WTC11 (cell line): Measurements from ENCODE around the gene MPP1. TPM values are rescaled to one million over a fixed set of nuclear protein-coding genes. Genes with fewer than 3 reads are reported as not detected.

Experiments
- ATAC-seq: fragments of 200-7000 bp; cut with Tn5 transposase; 2 replicates; pipeline ENCODE4 v1.10.0; 2021; ENCODE audit warnings: mild to moderate bottlenecking, moderate library complexity
- CTCF ChIA-PET: fragments of 300-600 bp; sonication (Branson Sonifier 250); formaldehyde crosslinking; loops from one replicate; lab custom pipeline; 2021; ENCODE audit warnings: antibody characterized with exemption; lab: Charles Lee
- POLR2A ChIA-PET: fragments of 350-600 bp; sonication (Branson Sonifier 250); formaldehyde crosslinking; loops from one replicate; lab custom pipeline; 2021; ENCODE audit warnings: antibody characterized with exemption; lab: Charles Lee
- DNase-seq: peaks from one replicate; pipeline ENCODE4 v3.0.0; 2021; ENCODE audit warnings: low spot score
- H3K27ac Mint-ChIP-seq: 2 replicates; pipeline ENCODE4 v1.8.0; 2021; ENCODE audit warnings: mixed read lengths
- H3K27me3 Mint-ChIP-seq: 2 replicates; pipeline ENCODE4 v1.8.0; 2021; ENCODE audit warnings: low read depth, mild to moderate bottlenecking, moderate library complexity, mixed read lengths
- H3K36me3 Mint-ChIP-seq: 2 replicates; pipeline ENCODE4 v1.8.0; 2021; ENCODE audit warnings: mixed read lengths
- H3K4me1 Mint-ChIP-seq: 2 replicates; pipeline ENCODE4 v1.8.0; 2022; ENCODE audit warnings: mixed read lengths
- H3K4me3 Mint-ChIP-seq: 2 replicates; pipeline ENCODE4 v1.8.0; 2021; ENCODE audit warnings: mild to moderate bottlenecking, moderate library complexity, mixed read lengths
- H3K9me3 Mint-ChIP-seq: 2 replicates; pipeline ENCODE4 v1.8.0; 2021; ENCODE audit warnings: mixed read lengths
- ARID4B ChIP-seq: sonication (generic); formaldehyde crosslinking; IDR thresholded peaks from 2 replicates; pipeline ENCODE4 v1.8.0; 2023; ENCODE audit warnings: missing genetic modification reagents, mild to moderate bottlenecking, borderline replicate concordance
- CREB1 ChIP-seq: sonication (generic); formaldehyde crosslinking; IDR thresholded peaks from 2 replicates; pipeline ENCODE4 v1.8.0; 2023; ENCODE audit warnings: mild to moderate bottlenecking, missing genetic modification reagents
- CREM ChIP-seq: sonication (generic); formaldehyde crosslinking; IDR thresholded peaks from 2 replicates; pipeline ENCODE4 v1.8.1; 2022; ENCODE audit warnings: mild to moderate bottlenecking, missing genetic modification reagents, moderate library complexity
- E2F4 ChIP-seq: sonication (generic); formaldehyde crosslinking; IDR thresholded peaks from 2 replicates; pipeline ENCODE4 v1.8.1; 2022; ENCODE audit warnings: low read depth, mild to moderate bottlenecking, moderate library complexity, missing genetic modification reagents, borderline replicate concordance
- ETV6 ChIP-seq: sonication (generic); formaldehyde crosslinking; IDR thresholded peaks from 2 replicates; pipeline ENCODE4 v1.8.1; 2022; ENCODE audit warnings: mild to moderate bottlenecking, missing genetic modification reagents
- FOXJ3 ChIP-seq: sonication (generic); formaldehyde crosslinking; IDR thresholded peaks from 2 replicates; pipeline ENCODE4 v1.9.0; 2021; ENCODE audit warnings: missing genetic modification reagents, mild to moderate bottlenecking, borderline replicate concordance
- FOXP4 ChIP-seq: sonication (generic); formaldehyde crosslinking; IDR thresholded peaks from 2 replicates; pipeline ENCODE4 v1.8.0; 2022; ENCODE audit warnings: mild to moderate bottlenecking, missing genetic modification reagents
- IRF1 ChIP-seq: sonication (generic); formaldehyde crosslinking; IDR thresholded peaks from 2 replicates; pipeline ENCODE4 v1.8.0; 2023; ENCODE audit warnings: missing genetic modification reagents
- JUN ChIP-seq: sonication (generic); formaldehyde crosslinking; IDR thresholded peaks from 2 replicates; pipeline ENCODE4 v1.8.0; 2023; ENCODE audit warnings: mild to moderate bottlenecking, missing genetic modification reagents
- MYBL2 ChIP-seq: sonication (generic); formaldehyde crosslinking; IDR thresholded peaks from 2 replicates; pipeline ENCODE4 v1.8.1; 2023; ENCODE audit warnings: mild to moderate bottlenecking, moderate library complexity, missing genetic modification reagents
- NFYB ChIP-seq: sonication (generic); formaldehyde crosslinking; conservative IDR thresholded peaks from 2 replicates; pipeline ENCODE4 v1.8.0; 2022; ENCODE audit warnings: low read depth, missing genetic modification reagents
- NR2C2 ChIP-seq: sonication (generic); formaldehyde crosslinking; IDR thresholded peaks from 2 replicates; pipeline ENCODE4 v1.8.0; 2022; ENCODE audit warnings: mild to moderate bottlenecking, missing genetic modification reagents
- TEAD1 ChIP-seq: sonication (generic); formaldehyde crosslinking; IDR thresholded peaks from 2 replicates; pipeline ENCODE4 v1.8.0; 2022; ENCODE audit warnings: mild to moderate bottlenecking, missing genetic modification reagents
- ZNF396 ChIP-seq: fragments of 250-450 bp; sonication (Bioruptor Pico); IDR thresholded peaks from 2 replicates; pipeline ENCODE4 v1.8.0; 2021; ENCODE audit warnings: mild to moderate bottlenecking, moderate library complexity, borderline replicate concordance
- ZNF423 ChIP-seq: fragments of 250-450 bp; sonication (Bioruptor Pico); IDR thresholded peaks from 2 replicates; pipeline ENCODE4 v2.1.2; 2022; ENCODE audit warnings: mild to moderate bottlenecking, moderate library complexity
- ZSCAN18 ChIP-seq: fragments of 250-450 bp; sonication (Bioruptor Pico); IDR thresholded peaks from 2 replicates; pipeline ENCODE4 v2.1.2; 2022; ENCODE audit warnings: mild to moderate bottlenecking, moderate library complexity
- total RNA-seq: library from RNA; stranded (reverse); gene quantifications from 3 replicates; pipeline ENCODE4 v1.2.3, GENCODE V29; 2021
- TF ChIP-seq, protein P1 (sequence below): sonication (generic); formaldehyde crosslinking; IDR thresholded peaks from 2 replicates; pipeline ENCODE4 v1.8.0; 2022; ENCODE audit warnings: mild to moderate bottlenecking, missing genetic modification reagents
- TF ChIP-seq, protein P2 (sequence below): sonication (generic); formaldehyde crosslinking; IDR thresholded peaks from 2 replicates; pipeline ENCODE4 v1.8.1; 2022; ENCODE audit warnings: mild to moderate bottlenecking, missing genetic modification reagents, moderate library complexity, borderline replicate concordance
- TF ChIP-seq, protein P3 (sequence below): sonication (generic); formaldehyde crosslinking; IDR thresholded peaks from 2 replicates; pipeline ENCODE4 v1.8.1; 2023; ENCODE audit warnings: mild to moderate bottlenecking, missing genetic modification reagents, moderate library complexity

The MPP1 gene
- total RNA-seq, 1 experiment from 2014 or later: 15.8 TPM

DNA sequence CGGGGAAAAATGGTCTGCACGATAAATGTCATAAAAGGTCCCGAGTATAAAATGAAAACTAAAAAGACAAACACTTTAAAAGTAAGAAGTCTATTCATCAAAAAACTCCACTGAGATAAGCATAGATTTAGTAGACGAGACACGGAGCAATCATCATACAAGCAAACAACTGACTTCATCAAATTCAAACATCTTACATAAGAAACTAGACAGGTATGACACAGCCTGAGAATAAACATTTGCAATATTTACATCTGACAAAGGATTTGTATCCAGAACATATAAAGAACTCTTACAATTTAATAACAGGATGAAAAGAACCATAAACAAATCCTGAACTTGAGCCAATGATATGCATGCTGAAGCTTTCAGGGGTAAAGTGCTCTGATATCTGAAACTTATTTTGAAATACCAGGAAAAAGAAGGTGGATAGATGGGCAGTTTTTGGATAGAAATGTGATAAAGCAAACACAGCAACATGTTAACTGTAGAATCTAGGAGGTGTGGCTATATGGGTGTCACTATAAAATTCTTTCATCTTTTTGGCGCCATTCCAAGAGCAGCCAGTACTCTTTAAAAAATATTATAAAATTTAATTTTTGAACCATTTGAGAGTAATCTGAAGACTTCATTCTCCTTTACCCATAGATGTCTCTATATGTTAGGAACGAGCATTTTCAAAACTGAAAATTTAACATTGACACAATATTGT lies 12.0 kb downstream of the MPP1 start:
- Mint-ChIP-seq H3K9me3 (no peaks in the 10 kb centered on the region), H3K36me3 (no peaks in the 10 kb centered on the region), H3K4me1 (peaks cover 24% of the 10 kb centered on the region), H3K27me3 (peaks cover 13% of the 10 kb centered on the region), H3K27ac (no peak overlapping the region), H3K4me3 (no peak overlapping the region)
- ChIA-PET POLR2A (no interaction called here), CTCF (no interaction called here)
- DNase-seq (no peak), ATAC-seq (no peak)
- TF ChIP-seq MYBL2 (CRISPR knock-in tag) (no peak), ZNF423 (CRISPR knock-in tag) (no peak), NFYB (CRISPR knock-in tag) (no peak), E2F4 (CRISPR knock-in tag) (no peak), ZSCAN18 (CRISPR knock-in tag) (no peak), ARID4B (CRISPR knock-in tag) (no peak), CREB1 (CRISPR knock-in tag) (no peak), ZNF396 (no peak), FOXJ3 (CRISPR knock-in tag) (no peak), IRF1 (CRISPR knock-in tag) (no peak), CREM (CRISPR knock-in tag) (no peak), JUN (CRISPR knock-in tag) (no peak), NR2C2 (CRISPR knock-in tag) (no peak), TEAD1 (CRISPR knock-in tag) (no peak), FOXP4 (CRISPR knock-in tag) (no peak), ETV6 (CRISPR knock-in tag) (no peak)
- TF ChIP-seq, protein P1, sequence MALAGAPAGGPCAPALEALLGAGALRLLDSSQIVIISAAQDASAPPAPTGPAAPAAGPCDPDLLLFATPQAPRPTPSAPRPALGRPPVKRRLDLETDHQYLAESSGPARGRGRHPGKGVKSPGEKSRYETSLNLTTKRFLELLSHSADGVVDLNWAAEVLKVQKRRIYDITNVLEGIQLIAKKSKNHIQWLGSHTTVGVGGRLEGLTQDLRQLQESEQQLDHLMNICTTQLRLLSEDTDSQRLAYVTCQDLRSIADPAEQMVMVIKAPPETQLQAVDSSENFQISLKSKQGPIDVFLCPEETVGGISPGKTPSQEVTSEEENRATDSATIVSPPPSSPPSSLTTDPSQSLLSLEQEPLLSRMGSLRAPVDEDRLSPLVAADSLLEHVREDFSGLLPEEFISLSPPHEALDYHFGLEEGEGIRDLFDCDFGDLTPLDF (CRISPR knock-in tag): no peak
- TF ChIP-seq, protein P2, sequence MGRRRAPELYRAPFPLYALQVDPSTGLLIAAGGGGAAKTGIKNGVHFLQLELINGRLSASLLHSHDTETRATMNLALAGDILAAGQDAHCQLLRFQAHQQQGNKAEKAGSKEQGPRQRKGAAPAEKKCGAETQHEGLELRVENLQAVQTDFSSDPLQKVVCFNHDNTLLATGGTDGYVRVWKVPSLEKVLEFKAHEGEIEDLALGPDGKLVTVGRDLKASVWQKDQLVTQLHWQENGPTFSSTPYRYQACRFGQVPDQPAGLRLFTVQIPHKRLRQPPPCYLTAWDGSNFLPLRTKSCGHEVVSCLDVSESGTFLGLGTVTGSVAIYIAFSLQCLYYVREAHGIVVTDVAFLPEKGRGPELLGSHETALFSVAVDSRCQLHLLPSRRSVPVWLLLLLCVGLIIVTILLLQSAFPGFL (CRISPR knock-in tag): no peak
- TF ChIP-seq, protein P3, sequence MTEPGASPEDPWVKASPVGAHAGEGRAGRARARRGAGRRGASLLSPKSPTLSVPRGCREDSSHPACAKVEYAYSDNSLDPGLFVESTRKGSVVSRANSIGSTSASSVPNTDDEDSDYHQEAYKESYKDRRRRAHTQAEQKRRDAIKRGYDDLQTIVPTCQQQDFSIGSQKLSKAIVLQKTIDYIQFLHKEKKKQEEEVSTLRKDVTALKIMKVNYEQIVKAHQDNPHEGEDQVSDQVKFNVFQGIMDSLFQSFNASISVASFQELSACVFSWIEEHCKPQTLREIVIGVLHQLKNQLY (CRISPR knock-in tag): no peak
